WTC11 (cell line): ENCODE measurements around the gene TIMM44. TPM values are rescaled to one million over a fixed set of nuclear protein-coding genes. Genes with fewer than 3 reads are reported as not detected.
A peak's percentile ranks its signal among the peaks of the same experiment; 100 is the strongest.

Experiments
- ATAC-seq: fragments of 200-7000 bp; cut with Tn5 transposase; 2 replicates; pipeline ENCODE4 v1.10.0; 2021; ENCODE audit warnings: mild to moderate bottlenecking, moderate library complexity
- CTCF ChIA-PET: fragments of 300-600 bp; sonication (Branson Sonifier 250); formaldehyde crosslinking; loops from one replicate; lab custom pipeline; 2021; ENCODE audit warnings: antibody characterized with exemption; lab: Charles Lee
- POLR2A ChIA-PET: fragments of 350-600 bp; sonication (Branson Sonifier 250); formaldehyde crosslinking; loops from one replicate; lab custom pipeline; 2021; ENCODE audit warnings: antibody characterized with exemption; lab: Charles Lee
- DNase-seq: peaks from one replicate; pipeline ENCODE4 v3.0.0; 2021; ENCODE audit warnings: low spot score
- H3K27ac Mint-ChIP-seq: 2 replicates; pipeline ENCODE4 v1.8.0; 2021; ENCODE audit warnings: mixed read lengths
- H3K27me3 Mint-ChIP-seq: 2 replicates; pipeline ENCODE4 v1.8.0; 2021; ENCODE audit warnings: low read depth, mild to moderate bottlenecking, moderate library complexity, mixed read lengths
- H3K36me3 Mint-ChIP-seq: 2 replicates; pipeline ENCODE4 v1.8.0; 2021; ENCODE audit warnings: mixed read lengths
- H3K4me1 Mint-ChIP-seq: 2 replicates; pipeline ENCODE4 v1.8.0; 2022; ENCODE audit warnings: mixed read lengths
- H3K4me3 Mint-ChIP-seq: 2 replicates; pipeline ENCODE4 v1.8.0; 2021; ENCODE audit warnings: mild to moderate bottlenecking, moderate library complexity, mixed read lengths
- H3K9me3 Mint-ChIP-seq: 2 replicates; pipeline ENCODE4 v1.8.0; 2021; ENCODE audit warnings: mixed read lengths
- ATF2 ChIP-seq: sonication (generic); formaldehyde crosslinking; IDR thresholded peaks from 2 replicates; pipeline ENCODE4 v1.8.1; 2022; ENCODE audit warnings: low read depth, missing genetic modification reagents, borderline replicate concordance
- ATF6 ChIP-seq: sonication (generic); formaldehyde crosslinking; IDR thresholded peaks from 2 replicates; pipeline ENCODE4 v1.8.1; 2023; ENCODE audit warnings: mild to moderate bottlenecking, missing genetic modification reagents
- E2F5 ChIP-seq: sonication (generic); formaldehyde crosslinking; IDR thresholded peaks from 2 replicates; pipeline ENCODE4 v1.8.1; 2022; ENCODE audit warnings: mild to moderate bottlenecking, moderate library complexity, missing genetic modification reagents
- ESRRA ChIP-seq: sonication (generic); formaldehyde crosslinking; IDR thresholded peaks from 2 replicates; pipeline ENCODE4 v1.8.1; 2022; ENCODE audit warnings: mild to moderate bottlenecking, missing genetic modification reagents, borderline replicate concordance
- ETV6 ChIP-seq: sonication (generic); formaldehyde crosslinking; IDR thresholded peaks from 2 replicates; pipeline ENCODE4 v1.8.1; 2022; ENCODE audit warnings: mild to moderate bottlenecking, missing genetic modification reagents
- IRF1 ChIP-seq: sonication (generic); formaldehyde crosslinking; IDR thresholded peaks from 2 replicates; pipeline ENCODE4 v1.8.0; 2023; ENCODE audit warnings: missing genetic modification reagents
- OVOL2 ChIP-seq: fragments of 250-450 bp; sonication (Bioruptor Pico); IDR thresholded peaks from 2 replicates; pipeline ENCODE4 v1.9.0; 2021; ENCODE audit warnings: mild to moderate bottlenecking, borderline replicate concordance
- PREB ChIP-seq: sonication (generic); formaldehyde crosslinking; IDR thresholded peaks from 2 replicates; pipeline ENCODE4 v1.8.1; 2022; ENCODE audit warnings: mild to moderate bottlenecking, missing genetic modification reagents, moderate library complexity, borderline replicate concordance
- PRRX2 ChIP-seq: fragments of 250-450 bp; sonication (Bioruptor Pico); IDR thresholded peaks from 2 replicates; pipeline ENCODE4 v1.8.0; 2021; ENCODE audit warnings: mild to moderate bottlenecking
- RELA ChIP-seq: sonication (generic); formaldehyde crosslinking; IDR thresholded peaks from 2 replicates; pipeline ENCODE4 v1.8.1; 2022; ENCODE audit warnings: missing genetic modification reagents, mild to moderate bottlenecking, borderline replicate concordance
- SP1 ChIP-seq: sonication (generic); formaldehyde crosslinking; conservative IDR thresholded peaks from 2 replicates; pipeline ENCODE4 v1.8.1; 2022; ENCODE audit warnings: missing genetic modification reagents
- STAT6 ChIP-seq: sonication (generic); formaldehyde crosslinking; conservative IDR thresholded peaks from 2 replicates; pipeline ENCODE4 v1.8.1; 2023; ENCODE audit warnings: mild to moderate bottlenecking, low read depth, missing genetic modification reagents, moderate library complexity
- TP53 ChIP-seq: sonication (generic); formaldehyde crosslinking; IDR thresholded peaks from 2 replicates; pipeline ENCODE4 v1.8.1; 2023; ENCODE audit warnings: mild to moderate bottlenecking, missing genetic modification reagents
- ZNF281 ChIP-seq: sonication (generic); formaldehyde crosslinking; IDR thresholded peaks from 2 replicates; pipeline ENCODE4 v1.8.0; 2023; ENCODE audit warnings: mild to moderate bottlenecking, missing genetic modification reagents
- ZNF423 ChIP-seq: fragments of 250-450 bp; sonication (Bioruptor Pico); IDR thresholded peaks from 2 replicates; pipeline ENCODE4 v2.1.2; 2022; ENCODE audit warnings: mild to moderate bottlenecking, moderate library complexity
- ZNF425 ChIP-seq: fragments of 250-450 bp; sonication (Bioruptor Pico); conservative IDR thresholded peaks from 2 replicates; pipeline ENCODE4 v1.9.0; 2021; ENCODE audit warnings: mild to moderate bottlenecking
- total RNA-seq: library from RNA; stranded (reverse); gene quantifications from 3 replicates; pipeline ENCODE4 v1.2.3, GENCODE V29; 2021

The TIMM44 gene
- total RNA-seq, 1 experiment from 2014 or later: 129 TPM

GRCh38 chr19:7888145-7888825, 55.2 kb downstream of the TIMM44 start, which contains the start of gene LRRC8E:
TSS of gene LRRC8E (plus strand) at chr19:7888510. CDS start at chr19:7895604, 7,094 bp downstream.
- H3K9me3 Mint-ChIP-seq: no peaks in the 10 kb centered on the region
- peak; percentile 97 for ATAC-seq
- ChIA-PET CTCF (interaction anchor here (0.6 to 4.7 kb wide), 16 partner anchors 12 to 338 kb away, joined by 3 to 30 read pairs (median 4); partner anchors contain the start of genes MAP2K7, SNAPC2 and TGFBR3L), POLR2A (interaction anchor here (0.5 to 2.3 kb wide), 4 partner anchors 11 to 27 kb away, joined by 3 to 6 read pairs (median 4); partner anchors contain the start of gene MAP2K7)
- H3K4me1 Mint-ChIP-seq: peaks cover 3% of the 10 kb centered on the region
- H3K27ac Mint-ChIP-seq: no peak within 1 kb of the TSS
- peak; percentile 87 for DNase-seq
- H3K4me3 Mint-ChIP-seq: peak within 1 kb of the TSS; percentile 65
- TF ChIP-seq IRF1 (CRISPR knock-in tag) (no peak), ZNF423 (CRISPR knock-in tag) (peak; percentile 22; the same call in 1 of the 2 replicates), ETV6 (CRISPR knock-in tag) (peak; percentile 49; the same call in 1 of the 2 replicates), TP53 (CRISPR knock-in tag) (no peak), ZNF281 (CRISPR knock-in tag) (no peak), SP1 (peak; percentile 54; the same call in 1 of the 2 replicates), E2F5 (CRISPR knock-in tag) (peak; percentile 75; the same call in 1 of the 2 replicates), RELA (CRISPR knock-in tag) (peak; percentile 36; the same call in 1 of the 2 replicates)
- H3K36me3 Mint-ChIP-seq: no peaks in the 10 kb centered on the region
- peaks cover 56% of the 10 kb centered on the region for H3K27me3 Mint-ChIP-seq

- H3K4me1 Mint-ChIP-seq: peaks cover 3% of the 10 kb centered on the region
- H3K4me3 Mint-ChIP-seq: peak overlapping the region; percentile 54
- ATAC-seq (peak; percentile 6; the same call in 1 of the 2 replicates), DNase-seq (no peak)
- peaks cover 56% of the 10 kb centered on the region for H3K27me3 Mint-ChIP-seq
- POLR2A ChIA-PET: interaction anchor here (1.0 to 2.3 kb wide), 3 partner anchors 12 to 16 kb away, joined by 3 to 6 read pairs (median 5); partner anchors contain the start of gene MAP2K7
- no peaks in the 10 kb centered on the region for H3K36me3 Mint-ChIP-seq
- H3K27ac Mint-ChIP-seq: no peak overlapping the region
- H3K9me3 Mint-ChIP-seq: no peaks in the 10 kb centered on the region
- CTCF ChIA-PET: interaction anchor here (0.6 to 4.7 kb wide), 10 partner anchors 13 to 108 kb away, joined by 3 to 30 read pairs (median 9); partner anchors contain the start of genes MAP2K7 and SNAPC2
- TF ChIP-seq PRRX2 (CRISPR knock-in tag) (no peak), STAT6 (CRISPR knock-in tag) (no peak), ATF2 (CRISPR knock-in tag) (no peak), ESRRA (no peak), ATF6 (CRISPR knock-in tag) (no peak), OVOL2 (no peak), PREB (CRISPR knock-in tag) (no peak), ZNF425 (no peak)
These were observed 55.9 kb downstream of the TIMM44 start for GRCh38 chr19:7887408-7888144.
